GM23338 (cell line): ENCODE measurements around the gene PPP2R5B. TPM values are rescaled to one million over a fixed set of nuclear protein-coding genes. Genes with fewer than 3 reads are reported as not detected.

Experiments used
- ATAC-seq: fragments of 200-7000 bp; cut with Tn5 transposase; 3 replicates; pipeline ENCODE4 v1.9.1; 2020
- DNase-seq: peaks from one replicate; pipeline ENCODE4 v3.0.0-alpha.2; 2015; ENCODE audit warnings: low spot score
- H2AFZ ChIP-seq: fragments of 200-600 bp; sonication (generic); 2 replicates; pipeline ENCODE4 v1.8.0; 2016; ENCODE audit warnings: antibody characterized with exemption, mild to moderate bottlenecking, moderate library complexity
- H3F3A ChIP-seq: fragments of 200-600 bp; sonication (generic); replicated peaks from 2 replicates; pipeline ENCODE4 v1.8.0; 2017; ENCODE audit warnings: antibody characterized with exemption, mixed run types, low read depth
- H3K27ac ChIP-seq: fragments of 200-600 bp; sonication (generic); 2 replicates; pipeline ENCODE4 v1.6.1; 2016; ENCODE audit warnings: low read depth
- H3K27me3 ChIP-seq: fragments of 200-600 bp; sonication (generic); 2 replicates; pipeline ENCODE4 v1.8.0; 2016; ENCODE audit warnings: mild to moderate bottlenecking, mixed run types, moderate library complexity; ENCODE audit not compliant: insufficient read depth
- H3K36me3 ChIP-seq: fragments of 200-600 bp; sonication (generic); 2 replicates; pipeline ENCODE4 v1.8.0; 2016; ENCODE audit warnings: mild to moderate bottlenecking; ENCODE audit not compliant: insufficient read depth
- H3K4me1 ChIP-seq: fragments of 200-600 bp; sonication (generic); 2 replicates; pipeline ENCODE4 v1.8.0; 2016; ENCODE audit warnings: mild to moderate bottlenecking, moderate library complexity; ENCODE audit not compliant: insufficient read depth
- H3K4me2 ChIP-seq: fragments of 200-600 bp; sonication (generic); 2 replicates; pipeline ENCODE4 v1.7.1; 2017; ENCODE audit warnings: mixed run types
- H3K4me3 ChIP-seq: fragments of 200-600 bp; sonication (generic); 2 replicates; pipeline ENCODE4 v1.6.1; 2016; ENCODE audit warnings: mixed run types
- H3K79me2 ChIP-seq: fragments of 200-600 bp; sonication (generic); replicated peaks from 2 replicates; pipeline ENCODE4 v1.8.0; 2017; ENCODE audit warnings: mild to moderate bottlenecking; ENCODE audit not compliant: insufficient read depth
- H3K9me2 ChIP-seq: fragments of 200-600 bp; sonication (generic); 2 replicates; pipeline ENCODE4 v1.8.0; 2017; ENCODE audit not compliant: insufficient read depth
- H4K20me1 ChIP-seq: fragments of 200-600 bp; sonication (generic); replicated peaks from 2 replicates; pipeline ENCODE4 v1.8.0; 2017; ENCODE audit warnings: mild to moderate bottlenecking; ENCODE audit not compliant: insufficient read depth
- H3K27ac Mint-ChIP-seq: 2 replicates; pipeline ENCODE4 v1.8.0; 2020; ENCODE audit warnings: inconsistent platforms, mild to moderate bottlenecking, moderate library complexity, mixed read lengths
- H3K27me3 Mint-ChIP-seq: 3 replicates; pipeline ENCODE4 v1.8.0; 2022; ENCODE audit warnings: low read depth, mild to moderate bottlenecking, moderate library complexity, mixed read lengths, inconsistent platforms; ENCODE audit not compliant: insufficient read depth, poor library complexity
- H3K36me3 Mint-ChIP-seq: 3 replicates; pipeline ENCODE4 v1.8.0; 2021; ENCODE audit warnings: low read depth, mild to moderate bottlenecking, inconsistent platforms, moderate library complexity, mixed read lengths
- H3K4me1 Mint-ChIP-seq: 3 replicates; pipeline ENCODE4 v1.8.0; 2020; ENCODE audit warnings: mild to moderate bottlenecking, inconsistent platforms, mixed read lengths
- H3K4me3 Mint-ChIP-seq: 3 replicates; pipeline ENCODE4 v1.8.0; 2021; ENCODE audit warnings: moderate library complexity, mild to moderate bottlenecking, inconsistent platforms, mixed read lengths
- H3K9me3 Mint-ChIP-seq: 3 replicates; pipeline ENCODE4 v1.8.0; 2020; ENCODE audit warnings: moderate library complexity, mild to moderate bottlenecking, inconsistent platforms, mixed read lengths
- CREB1 ChIP-seq: fragments of 250-450 bp; sonication (Bioruptor Pico); IDR thresholded peaks from 2 replicates; pipeline ENCODE4 v1.5.0; 2020; ENCODE audit warnings: low read depth, mild to moderate bottlenecking, moderate library complexity
- EZH2 ChIP-seq: fragments of 200-600 bp; sonication (generic); IDR thresholded peaks from one replicate; pipeline ENCODE4 v1.8.0; 2017; ENCODE audit warnings: antibody characterized with exemption, mild to moderate bottlenecking, low read depth; ENCODE audit not compliant: unreplicated experiment
- EZH2phosphoT487 ChIP-seq: fragments of 200-600 bp; sonication (generic); IDR thresholded peaks from one replicate; pipeline ENCODE4 v1.8.1; 2018; ENCODE audit warnings: antibody characterized with exemption; ENCODE audit not compliant: unreplicated experiment
- JUNB ChIP-seq: IDR thresholded peaks from one replicate; pipeline ENCODE4 v1.6.1; 2016; ENCODE audit warnings: antibody characterized with exemption; ENCODE audit not compliant: unreplicated experiment
- NANOG ChIP-seq: IDR thresholded peaks from 2 replicates; pipeline ENCODE4 v1.6.1; 2016; ENCODE audit warnings: antibody characterized with exemption, borderline replicate concordance
- POLR2AphosphoS5 ChIP-seq: IDR thresholded peaks from 2 replicates; pipeline ENCODE4 v1.6.1; 2016; ENCODE audit warnings: antibody characterized with exemption, low read depth
- STAT1 ChIP-seq: IDR thresholded peaks from one replicate; pipeline ENCODE4 v1.6.1; 2016; ENCODE audit warnings: antibody characterized with exemption; ENCODE audit not compliant: unreplicated experiment
- ZNF114 ChIP-seq: fragments of 250-450 bp; sonication (Bioruptor Pico); IDR thresholded peaks from 2 replicates; pipeline ENCODE4 v1.5.0; 2020; ENCODE audit warnings: mild to moderate bottlenecking, moderate library complexity
- ZNF331 ChIP-seq: fragments of 250-450 bp; sonication (Bioruptor Pico); IDR thresholded peaks from 2 replicates; pipeline ENCODE4 v1.5.0; 2020; ENCODE audit warnings: low read depth, mild to moderate bottlenecking, moderate library complexity
- polyA plus RNA-seq: library from polyadenylated mRNA; unstranded; fragments of >200 nt; fragmentation: Nextera tagmentation; extraction: Ambion mirVana; gene quantifications from 2 replicates; pipeline ENCODE4 v1.2.1, GENCODE V29; 2016
- total RNA-seq: library from RNA; depleted of rRNA; stranded (reverse); fragments of >200 nt; shearing (Covaris generic); gene quantifications from 2 replicates; pipeline ENCODE4 v1.2.3, GENCODE V29; 2014
- TF ChIP-seq, protein P1 (sequence below), 2 experiments: fragments of 200-600 bp in 1 of 2; sonication (generic) in 1 of 2; conservative IDR thresholded peaks; 2 replicates each; pipeline versions ENCODE4 v1.5.1 to v1.6.1; 2016 to 2017; ENCODE audit warnings: antibody characterized with exemption in 2 of 2, low read depth in 2 of 2, mild to moderate bottlenecking in 2 of 2, moderate library complexity in 1 of 2
- TF ChIP-seq, protein P2 (sequence below): IDR thresholded peaks from 2 replicates; pipeline ENCODE4 v1.6.1; 2016; ENCODE audit warnings: antibody characterized with exemption
- TF ChIP-seq, protein P3 (sequence below): fragments of 250-450 bp; sonication (Bioruptor Pico); IDR thresholded peaks from 2 replicates; pipeline ENCODE4 v1.5.0; 2020; ENCODE audit warnings: mild to moderate bottlenecking, moderate library complexity
- TF ChIP-seq, protein P4 (sequence below): IDR thresholded peaks from one replicate; pipeline ENCODE4 v1.6.1; 2018; ENCODE audit warnings: antibody characterized with exemption; ENCODE audit not compliant: unreplicated experiment

Gene PPP2R5B
- total and polyA plus RNA-seq, 2 experiments from 2014 or later: 2.8 to 5.8 TPM

DNA sequence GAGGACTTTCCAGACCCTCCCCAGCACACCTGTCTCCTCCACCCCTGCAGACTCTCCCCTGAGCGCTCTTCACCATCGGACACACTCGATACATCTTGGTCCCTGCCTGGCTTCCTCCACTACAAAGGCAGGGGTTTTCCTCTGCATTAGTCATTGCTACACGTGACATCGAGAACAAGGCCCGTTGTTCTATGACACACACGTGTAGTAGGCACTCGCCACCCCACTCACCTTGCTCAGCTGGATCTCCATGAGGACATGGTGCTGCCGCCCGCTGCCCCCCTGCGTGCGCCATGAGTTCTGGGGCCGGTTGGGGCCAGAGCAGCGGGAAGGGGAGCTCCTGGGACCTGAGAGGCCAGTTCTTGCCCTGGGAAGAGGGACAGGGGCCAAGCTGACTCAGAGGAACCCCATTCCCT, 24.2 kb upstream of the PPP2R5B start:
- no peak for ATAC-seq
- no peaks in the 10 kb centered on the region for H3F3A ChIP-seq
- no peaks in the 10 kb centered on the region for H3K4me1 Mint-ChIP-seq
- no peak overlapping the region for H3K27ac Mint-ChIP-seq
- TF ChIP-seq, protein P1, sequence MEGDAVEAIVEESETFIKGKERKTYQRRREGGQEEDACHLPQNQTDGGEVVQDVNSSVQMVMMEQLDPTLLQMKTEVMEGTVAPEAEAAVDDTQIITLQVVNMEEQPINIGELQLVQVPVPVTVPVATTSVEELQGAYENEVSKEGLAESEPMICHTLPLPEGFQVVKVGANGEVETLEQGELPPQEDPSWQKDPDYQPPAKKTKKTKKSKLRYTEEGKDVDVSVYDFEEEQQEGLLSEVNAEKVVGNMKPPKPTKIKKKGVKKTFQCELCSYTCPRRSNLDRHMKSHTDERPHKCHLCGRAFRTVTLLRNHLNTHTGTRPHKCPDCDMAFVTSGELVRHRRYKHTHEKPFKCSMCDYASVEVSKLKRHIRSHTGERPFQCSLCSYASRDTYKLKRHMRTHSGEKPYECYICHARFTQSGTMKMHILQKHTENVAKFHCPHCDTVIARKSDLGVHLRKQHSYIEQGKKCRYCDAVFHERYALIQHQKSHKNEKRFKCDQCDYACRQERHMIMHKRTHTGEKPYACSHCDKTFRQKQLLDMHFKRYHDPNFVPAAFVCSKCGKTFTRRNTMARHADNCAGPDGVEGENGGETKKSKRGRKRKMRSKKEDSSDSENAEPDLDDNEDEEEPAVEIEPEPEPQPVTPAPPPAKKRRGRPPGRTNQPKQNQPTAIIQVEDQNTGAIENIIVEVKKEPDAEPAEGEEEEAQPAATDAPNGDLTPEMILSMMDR (conservative IDR thresholded peaks at IDR 0.05; ENCODE audit: low read depth in 2 of 2): no peak
- TF ChIP-seq, protein P2, sequence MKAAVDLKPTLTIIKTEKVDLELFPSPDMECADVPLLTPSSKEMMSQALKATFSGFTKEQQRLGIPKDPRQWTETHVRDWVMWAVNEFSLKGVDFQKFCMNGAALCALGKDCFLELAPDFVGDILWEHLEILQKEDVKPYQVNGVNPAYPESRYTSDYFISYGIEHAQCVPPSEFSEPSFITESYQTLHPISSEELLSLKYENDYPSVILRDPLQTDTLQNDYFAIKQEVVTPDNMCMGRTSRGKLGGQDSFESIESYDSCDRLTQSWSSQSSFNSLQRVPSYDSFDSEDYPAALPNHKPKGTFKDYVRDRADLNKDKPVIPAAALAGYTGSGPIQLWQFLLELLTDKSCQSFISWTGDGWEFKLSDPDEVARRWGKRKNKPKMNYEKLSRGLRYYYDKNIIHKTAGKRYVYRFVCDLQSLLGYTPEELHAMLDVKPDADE: no peak
- TF ChIP-seq EZH2phosphoT487 (no peak), STAT1 (no peak), EZH2 (no peak), ZNF331 (no peak), ZNF114 (CRISPR knock-in tag) (no peak), POLR2AphosphoS5 (no peak), CREB1 (CRISPR knock-in tag) (no peak), JUNB (no peak), NANOG (no peak)
- TF ChIP-seq, protein P3, sequence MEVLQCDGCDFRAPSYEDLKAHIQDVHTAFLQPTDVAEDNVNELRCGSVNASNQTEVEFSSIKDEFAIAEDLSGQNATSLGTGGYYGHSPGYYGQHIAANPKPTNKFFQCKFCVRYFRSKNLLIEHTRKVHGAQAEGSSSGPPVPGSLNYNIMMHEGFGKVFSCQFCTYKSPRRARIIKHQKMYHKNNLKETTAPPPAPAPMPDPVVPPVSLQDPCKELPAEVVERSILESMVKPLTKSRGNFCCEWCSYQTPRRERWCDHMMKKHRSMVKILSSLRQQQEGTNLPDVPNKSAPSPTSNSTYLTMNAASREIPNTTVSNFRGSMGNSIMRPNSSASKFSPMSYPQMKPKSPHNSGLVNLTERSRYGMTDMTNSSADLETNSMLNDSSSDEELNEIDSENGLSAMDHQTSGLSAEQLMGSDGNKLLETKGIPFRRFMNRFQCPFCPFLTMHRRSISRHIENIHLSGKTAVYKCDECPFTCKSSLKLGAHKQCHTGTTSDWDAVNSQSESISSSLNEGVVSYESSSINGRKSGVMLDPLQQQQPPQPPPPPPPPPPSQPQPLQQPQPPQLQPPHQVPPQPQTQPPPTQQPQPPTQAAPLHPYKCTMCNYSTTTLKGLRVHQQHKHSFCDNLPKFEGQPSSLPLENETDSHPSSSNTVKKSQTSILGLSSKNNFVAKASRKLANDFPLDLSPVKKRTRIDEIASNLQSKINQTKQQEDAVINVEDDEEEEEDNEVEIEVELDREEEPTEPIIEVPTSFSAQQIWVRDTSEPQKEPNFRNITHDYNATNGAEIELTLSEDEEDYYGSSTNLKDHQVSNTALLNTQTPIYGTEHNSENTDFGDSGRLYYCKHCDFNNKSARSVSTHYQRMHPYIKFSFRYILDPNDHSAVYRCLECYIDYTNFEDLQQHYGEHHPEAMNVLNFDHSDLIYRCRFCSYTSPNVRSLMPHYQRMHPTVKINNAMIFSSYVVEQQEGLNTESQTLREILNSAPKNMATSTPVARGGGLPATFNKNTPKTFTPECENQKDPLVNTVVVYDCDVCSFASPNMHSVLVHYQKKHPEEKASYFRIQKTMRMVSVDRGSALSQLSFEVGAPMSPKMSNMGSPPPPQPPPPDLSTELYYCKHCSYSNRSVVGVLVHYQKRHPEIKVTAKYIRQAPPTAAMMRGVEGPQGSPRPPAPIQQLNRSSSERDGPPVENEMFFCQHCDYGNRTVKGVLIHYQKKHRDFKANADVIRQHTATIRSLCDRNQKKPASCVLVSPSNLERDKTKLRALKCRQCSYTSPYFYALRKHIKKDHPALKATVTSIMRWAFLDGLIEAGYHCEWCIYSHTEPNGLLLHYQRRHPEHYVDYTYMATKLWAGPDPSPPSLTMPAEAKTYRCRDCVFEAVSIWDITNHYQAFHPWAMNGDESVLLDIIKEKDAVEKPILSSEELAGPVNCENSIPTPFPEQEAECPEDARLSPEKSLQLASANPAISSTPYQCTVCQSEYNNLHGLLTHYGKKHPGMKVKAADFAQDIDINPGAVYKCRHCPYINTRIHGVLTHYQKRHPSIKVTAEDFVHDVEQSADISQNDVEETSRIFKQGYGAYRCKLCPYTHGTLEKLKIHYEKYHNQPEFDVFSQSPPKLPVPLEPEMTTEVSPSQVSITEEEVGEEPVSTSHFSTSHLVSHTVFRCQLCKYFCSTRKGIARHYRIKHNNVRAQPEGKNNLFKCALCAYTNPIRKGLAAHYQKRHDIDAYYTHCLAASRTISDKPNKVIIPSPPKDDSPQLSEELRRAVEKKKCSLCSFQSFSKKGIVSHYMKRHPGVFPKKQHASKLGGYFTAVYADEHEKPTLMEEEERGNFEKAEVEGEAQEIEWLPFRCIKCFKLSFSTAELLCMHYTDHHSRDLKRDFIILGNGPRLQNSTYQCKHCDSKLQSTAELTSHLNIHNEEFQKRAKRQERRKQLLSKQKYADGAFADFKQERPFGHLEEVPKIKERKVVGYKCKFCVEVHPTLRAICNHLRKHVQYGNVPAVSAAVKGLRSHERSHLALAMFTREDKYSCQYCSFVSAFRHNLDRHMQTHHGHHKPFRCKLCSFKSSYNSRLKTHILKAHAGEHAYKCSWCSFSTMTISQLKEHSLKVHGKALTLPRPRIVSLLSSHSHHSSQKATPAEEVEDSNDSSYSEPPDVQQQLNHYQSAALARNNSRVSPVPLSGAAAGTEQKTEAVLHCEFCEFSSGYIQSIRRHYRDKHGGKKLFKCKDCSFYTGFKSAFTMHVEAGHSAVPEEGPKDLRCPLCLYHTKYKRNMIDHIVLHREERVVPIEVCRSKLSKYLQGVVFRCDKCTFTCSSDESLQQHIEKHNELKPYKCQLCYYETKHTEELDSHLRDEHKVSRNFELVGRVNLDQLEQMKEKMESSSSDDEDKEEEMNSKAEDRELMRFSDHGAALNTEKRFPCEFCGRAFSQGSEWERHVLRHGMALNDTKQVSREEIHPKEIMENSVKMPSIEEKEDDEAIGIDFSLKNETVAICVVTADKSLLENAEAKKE (CRISPR knock-in tag): no peak
- TF ChIP-seq, protein P4, sequence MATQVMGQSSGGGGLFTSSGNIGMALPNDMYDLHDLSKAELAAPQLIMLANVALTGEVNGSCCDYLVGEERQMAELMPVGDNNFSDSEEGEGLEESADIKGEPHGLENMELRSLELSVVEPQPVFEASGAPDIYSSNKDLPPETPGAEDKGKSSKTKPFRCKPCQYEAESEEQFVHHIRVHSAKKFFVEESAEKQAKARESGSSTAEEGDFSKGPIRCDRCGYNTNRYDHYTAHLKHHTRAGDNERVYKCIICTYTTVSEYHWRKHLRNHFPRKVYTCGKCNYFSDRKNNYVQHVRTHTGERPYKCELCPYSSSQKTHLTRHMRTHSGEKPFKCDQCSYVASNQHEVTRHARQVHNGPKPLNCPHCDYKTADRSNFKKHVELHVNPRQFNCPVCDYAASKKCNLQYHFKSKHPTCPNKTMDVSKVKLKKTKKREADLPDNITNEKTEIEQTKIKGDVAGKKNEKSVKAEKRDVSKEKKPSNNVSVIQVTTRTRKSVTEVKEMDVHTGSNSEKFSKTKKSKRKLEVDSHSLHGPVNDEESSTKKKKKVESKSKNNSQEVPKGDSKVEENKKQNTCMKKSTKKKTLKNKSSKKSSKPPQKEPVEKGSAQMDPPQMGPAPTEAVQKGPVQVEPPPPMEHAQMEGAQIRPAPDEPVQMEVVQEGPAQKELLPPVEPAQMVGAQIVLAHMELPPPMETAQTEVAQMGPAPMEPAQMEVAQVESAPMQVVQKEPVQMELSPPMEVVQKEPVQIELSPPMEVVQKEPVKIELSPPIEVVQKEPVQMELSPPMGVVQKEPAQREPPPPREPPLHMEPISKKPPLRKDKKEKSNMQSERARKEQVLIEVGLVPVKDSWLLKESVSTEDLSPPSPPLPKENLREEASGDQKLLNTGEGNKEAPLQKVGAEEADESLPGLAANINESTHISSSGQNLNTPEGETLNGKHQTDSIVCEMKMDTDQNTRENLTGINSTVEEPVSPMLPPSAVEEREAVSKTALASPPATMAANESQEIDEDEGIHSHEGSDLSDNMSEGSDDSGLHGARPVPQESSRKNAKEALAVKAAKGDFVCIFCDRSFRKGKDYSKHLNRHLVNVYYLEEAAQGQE: no peak
- H3K27me3 Mint-ChIP-seq: peaks cover 13% of the 10 kb centered on the region
- no peaks in the 10 kb centered on the region for H3K4me1 ChIP-seq
- H3K9me3 Mint-ChIP-seq: no peaks in the 10 kb centered on the region
- H3K27ac ChIP-seq: no peak overlapping the region
- H3K9me2 ChIP-seq: no peaks in the 10 kb centered on the region
- H3K79me2 ChIP-seq: no peaks in the 10 kb centered on the region
- no peak overlapping the region for H3K4me3 Mint-ChIP-seq
- H3K4me2 ChIP-seq: no peak overlapping the region
- no peaks in the 10 kb centered on the region for H3K36me3 Mint-ChIP-seq
- no peak overlapping the region for H2AFZ ChIP-seq
- DNase-seq: no peak
- H4K20me1 ChIP-seq: no peaks in the 10 kb centered on the region; the same call in none of the 2 replicates
- no peaks in the 10 kb centered on the region for H3K36me3 ChIP-seq
- H3K27me3 ChIP-seq: no peaks in the 10 kb centered on the region
- H3K4me3 ChIP-seq: no peak overlapping the region
